CD14-positive monocyte (primary cell): ENCODE data around the gene TNFRSF4. TPM values are rescaled to one million over a fixed set of nuclear protein-coding genes. Genes with fewer than 3 reads are reported as not detected.

Experiments
- DNase-seq, 3 donors: peaks; one replicate each; pipeline ENCODE4 v3.0.0-alpha.2; 2011 to 2022
- H2AFZ ChIP-seq: 2 replicates; pipeline ENCODE4 v1.6.0; 2012; ENCODE audit warnings: mild to moderate bottlenecking, low read depth, low read length, inconsistent platforms; ENCODE audit not compliant: insufficient read depth, poor library complexity, severe bottlenecking
- H3K27ac ChIP-seq, 2 donors: 1 replicate in 1 of 2; 2 replicates in 1 of 2; pipeline ENCODE4 v1.5.1; 2012 to 2013; ENCODE audit warnings: low read length in 2 of 2, control low read depth in 1 of 2, inconsistent platforms in 1 of 2, low read depth in 1 of 2, mild to moderate bottlenecking in 1 of 2
- H3K27me3 ChIP-seq, 2 donors: one replicate each; pipeline versions ENCODE4 v1.6.0 to v1.6.1; 2011 to 2013; ENCODE audit warnings: low read length in 2 of 2; ENCODE audit not compliant: control insufficient read depth in 2 of 2, insufficient read depth in 2 of 2
- H3K36me3 ChIP-seq, 2 donors: replicated peaks in 1 of 2; 1 replicate in 1 of 2; 2 replicates in 1 of 2; pipeline versions ENCODE4 v1.5.1 to v1.6.1; 2012 to 2013; ENCODE audit warnings: low read length in 2 of 2, control low read depth in 1 of 2, inconsistent platforms in 1 of 2, mild to moderate bottlenecking in 1 of 2; ENCODE audit not compliant: insufficient read depth in 2 of 2, control insufficient read depth in 1 of 2
- H3K4me1 ChIP-seq, 2 donors: 1 replicate in 1 of 2; 2 replicates in 1 of 2; pipeline versions ENCODE4 v1.5.1 to v1.6.1; 2012 to 2013; ENCODE audit warnings: low read length in 2 of 2, control low read depth in 1 of 2, inconsistent platforms in 1 of 2, mild to moderate bottlenecking in 1 of 2, moderate library complexity in 1 of 2; ENCODE audit not compliant: insufficient read depth in 2 of 2, control insufficient read depth in 1 of 2
- H3K4me2 ChIP-seq: replicated peaks from 2 replicates; pipeline ENCODE3; 2012; ENCODE audit warnings: low read length, moderate library complexity, mild to moderate bottlenecking; ENCODE audit not compliant: poor library complexity, severe bottlenecking; ENCODE audit errors: extremely low read depth
- H3K4me3 ChIP-seq, 3 experiments: fragments of 200-600 bp in 1 of 3; sonication (generic) in 1 of 3; replicated peaks in 1 of 3; 1 replicate in 2 of 3; 2 replicates in 1 of 3; pipeline ENCODE4 v1.5.1; 2011 to 2013; ENCODE audit warnings: low read length in 3 of 3, mild to moderate bottlenecking in 3 of 3, control low read depth in 2 of 3, low read depth in 2 of 3, inconsistent platforms in 1 of 3, moderate library complexity in 1 of 3
- H3K79me2 ChIP-seq: 2 replicates; pipeline ENCODE4 v1.6.0; 2012; ENCODE audit warnings: mild to moderate bottlenecking, control low read depth, inconsistent platforms, low read length, moderate library complexity; ENCODE audit not compliant: insufficient read depth
- H3K9ac ChIP-seq: 2 replicates; pipeline ENCODE4 v1.6.0; 2017; ENCODE audit warnings: low read length, mild to moderate bottlenecking; ENCODE audit not compliant: insufficient read depth, poor library complexity, severe bottlenecking
- H3K9me3 ChIP-seq, 2 donors: replicated peaks in 1 of 2; 1 replicate in 1 of 2; 2 replicates in 1 of 2; pipeline versions ENCODE4 v1.5.1 to v1.6.1; 2012 to 2013; ENCODE audit warnings: low read length in 2 of 2, control low read depth in 1 of 2; ENCODE audit not compliant: control insufficient read depth in 1 of 2, insufficient read depth in 1 of 2
- H4K20me1 ChIP-seq: 2 replicates; pipeline ENCODE4 v1.6.0; 2012; ENCODE audit warnings: mild to moderate bottlenecking, low read length, control low read depth, moderate library complexity; ENCODE audit not compliant: insufficient read depth
- H3K27ac Mint-ChIP-seq, 7 donors: one replicate each; pipeline ENCODE4 v1.8.0; 2020; ENCODE audit warnings: mild to moderate bottlenecking in 7 of 7, mixed read lengths in 7 of 7, moderate library complexity in 6 of 7, inconsistent platforms in 2 of 7
- H3K27me3 Mint-ChIP-seq, 3 donors: one replicate each; pipeline ENCODE4 v1.8.0; 2021 to 2022; ENCODE audit warnings: low read depth in 3 of 3, mild to moderate bottlenecking in 3 of 3, mixed read lengths in 3 of 3, moderate library complexity in 3 of 3, inconsistent platforms in 1 of 3
- H3K36me3 Mint-ChIP-seq, 2 donors: one replicate each; pipeline ENCODE4 v1.8.0; 2020; ENCODE audit warnings: mixed read lengths in 2 of 2, inconsistent platforms in 1 of 2, mild to moderate bottlenecking in 1 of 2
- H3K4me1 Mint-ChIP-seq: one replicate; pipeline ENCODE4 v1.8.0; 2020; ENCODE audit warnings: mild to moderate bottlenecking, mixed read lengths
- H3K4me3 Mint-ChIP-seq, 2 donors: one replicate each; pipeline ENCODE4 v1.8.0; 2020; ENCODE audit warnings: mild to moderate bottlenecking in 2 of 2, mixed read lengths in 2 of 2, moderate library complexity in 1 of 2
- H3K9me3 Mint-ChIP-seq, 7 donors: one replicate each; pipeline ENCODE4 v1.8.0; 2020 to 2022; ENCODE audit warnings: mixed read lengths in 7 of 7, mild to moderate bottlenecking in 6 of 7, moderate library complexity in 6 of 7, inconsistent platforms in 2 of 7
- WGBS: methylation state at CpG from one replicate; pipeline ENCODE4 v1.1.5; 2013; ENCODE audit warnings: missing lambda C conversion rate; ENCODE audit not compliant: insufficient coverage; 5-methylcytosine and 5-hydroxymethylcytosine counted together
- intact Hi-C, 2 donors: fragments of 100-400 bp; cut with micrococcal nuclease; formaldehyde crosslinking; loops; one replicate each; pipeline versions ENCODE4 v1.15.0 to v1.15.1; 2023
- polyA plus RNA-seq, 3 donors: library from polyadenylated mRNA; depleted of rRNA in 1 of 3; unstranded in 2 of 3; stranded (reverse) in 1 of 3; fragments of 300-500 nt in 2 of 3; fragments of >200 nt in 1 of 3; fragmentation: Illumina TruSeq in 2 of 3; gene quantifications; 1 replicate in 2 of 3; 2 replicates in 1 of 3; pipeline ENCODE4 v1.2.3, GENCODE V29; 2012 to 2021
- TF ChIP-seq, protein P1 (sequence below): fragments of 200-600 bp; IDR thresholded peaks from one replicate; pipeline ENCODE4 v1.8.0; 2022; ENCODE audit warnings: antibody characterized with exemption, mild to moderate bottlenecking

The TNFRSF4 gene
- polyA plus RNA-seq, 3 donors = 0.05 TPM; not detected in 2

DNA sequence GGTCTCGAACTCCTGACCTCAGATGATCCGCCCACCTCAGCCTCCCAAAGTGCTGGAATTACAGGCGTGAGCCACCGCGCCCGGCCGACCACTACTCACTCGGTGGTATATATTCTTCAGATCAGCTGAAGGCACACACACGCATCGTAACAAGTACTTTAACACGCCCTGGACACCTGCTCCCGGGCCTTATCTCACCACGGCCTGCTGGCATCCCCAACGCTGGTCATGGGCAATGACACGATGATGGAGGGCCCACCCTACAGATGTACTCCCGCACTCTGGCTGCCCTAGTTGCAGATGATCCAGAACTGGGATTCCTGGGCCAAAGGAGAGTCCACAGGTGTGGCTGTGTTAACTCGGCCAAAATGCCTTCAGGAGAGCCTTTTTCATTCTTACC lies 48.1 kb upstream of the TNFRSF4 start:
- 97% methylated on average over 15 of the region's 17 CpGs for WGBS
- peaks cover 22% of the 10 kb centered on the region for H3K4me1 Mint-ChIP-seq
- TF ChIP-seq, protein P1, sequence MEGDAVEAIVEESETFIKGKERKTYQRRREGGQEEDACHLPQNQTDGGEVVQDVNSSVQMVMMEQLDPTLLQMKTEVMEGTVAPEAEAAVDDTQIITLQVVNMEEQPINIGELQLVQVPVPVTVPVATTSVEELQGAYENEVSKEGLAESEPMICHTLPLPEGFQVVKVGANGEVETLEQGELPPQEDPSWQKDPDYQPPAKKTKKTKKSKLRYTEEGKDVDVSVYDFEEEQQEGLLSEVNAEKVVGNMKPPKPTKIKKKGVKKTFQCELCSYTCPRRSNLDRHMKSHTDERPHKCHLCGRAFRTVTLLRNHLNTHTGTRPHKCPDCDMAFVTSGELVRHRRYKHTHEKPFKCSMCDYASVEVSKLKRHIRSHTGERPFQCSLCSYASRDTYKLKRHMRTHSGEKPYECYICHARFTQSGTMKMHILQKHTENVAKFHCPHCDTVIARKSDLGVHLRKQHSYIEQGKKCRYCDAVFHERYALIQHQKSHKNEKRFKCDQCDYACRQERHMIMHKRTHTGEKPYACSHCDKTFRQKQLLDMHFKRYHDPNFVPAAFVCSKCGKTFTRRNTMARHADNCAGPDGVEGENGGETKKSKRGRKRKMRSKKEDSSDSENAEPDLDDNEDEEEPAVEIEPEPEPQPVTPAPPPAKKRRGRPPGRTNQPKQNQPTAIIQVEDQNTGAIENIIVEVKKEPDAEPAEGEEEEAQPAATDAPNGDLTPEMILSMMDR = no peak
- intact Hi-C loops = no loop called here
- H2AFZ ChIP-seq = no peak overlapping the region
- peaks cover 61 to 87% of the 10 kb centered on the region in 2 donors for H3K36me3 ChIP-seq
- H3K4me3 Mint-ChIP-seq = no peak overlapping the region
- H3K9me3 Mint-ChIP-seq = peaks cover 0 to 2% (median 0%) of the 10 kb centered on the region in 7 donors
- peaks cover 89% of the 10 kb centered on the region for H4K20me1 ChIP-seq
- no peaks in the 10 kb centered on the region for H3K27me3 ChIP-seq
- no peak overlapping the region for H3K9ac ChIP-seq
- no peak for DNase-seq
- H3K36me3 Mint-ChIP-seq = peaks cover 57 to 82% of the 10 kb centered on the region in 2 donors
- H3K4me1 ChIP-seq = peaks cover 15 to 18% of the 10 kb centered on the region in 2 donors
- H3K79me2 ChIP-seq = peaks cover 28% of the 10 kb centered on the region
- H3K27ac ChIP-seq = no peak overlapping the region
- no peak overlapping the region for H3K4me3 ChIP-seq
- peaks cover 0 to 2% (median 0%) of the 10 kb centered on the region in 3 donors for H3K27me3 Mint-ChIP-seq
- H3K4me2 ChIP-seq = no peak overlapping the region
- no peak overlapping the region for H3K27ac Mint-ChIP-seq
- no peaks in the 10 kb centered on the region for H3K9me3 ChIP-seq

DNA sequence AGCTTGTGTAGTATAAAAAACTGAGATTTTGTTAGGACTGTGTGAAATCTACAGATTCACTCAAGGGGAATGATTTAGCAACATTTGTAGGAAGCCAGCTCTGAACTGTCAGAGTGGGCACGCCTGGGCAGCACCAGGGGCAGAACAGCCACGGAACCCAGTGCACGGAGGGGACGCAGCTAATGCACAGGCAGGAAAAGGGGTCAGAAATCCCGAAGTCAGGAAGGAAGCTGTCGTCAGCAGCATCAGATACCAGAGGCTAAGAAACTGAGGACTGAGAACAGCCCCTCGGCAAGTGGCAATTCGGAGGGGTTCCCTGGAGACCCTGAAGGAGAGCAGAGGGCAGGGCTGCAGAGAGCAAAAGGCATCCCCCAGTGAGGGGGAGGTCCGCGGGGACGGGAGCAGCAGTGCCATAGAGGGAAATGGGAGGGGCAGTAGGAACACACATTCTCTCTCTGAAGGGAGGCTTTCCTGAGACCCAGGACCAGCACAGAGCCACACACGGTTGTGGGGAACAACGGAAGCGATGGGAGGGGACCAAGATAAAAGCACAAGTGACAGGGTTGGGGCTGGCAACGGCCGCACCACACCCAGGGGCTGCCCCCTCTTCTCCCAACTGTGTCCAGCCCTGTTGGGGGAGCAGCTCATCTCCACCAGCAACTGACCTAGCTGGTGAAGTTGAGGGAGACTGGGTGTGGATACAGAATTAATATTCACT lies 47.0 kb upstream of the TNFRSF4 start:
- intact Hi-C loops = no loop called here
- Histone ChIP-seq H3K36me3 (peaks cover 62 to 91% of the 10 kb centered on the region in 2 donors), H4K20me1 (peaks cover 94% of the 10 kb centered on the region), H2AFZ (no peak overlapping the region), H3K4me3 (no peak overlapping the region), H3K9ac (no peak overlapping the region), H3K4me2 (peak overlapping the region; percentile 1), H3K27me3 (no peaks in the 10 kb centered on the region), H3K79me2 (peaks cover 25% of the 10 kb centered on the region), H3K27ac (peak overlapping the region; percentile 42 to 66), H3K9me3 (no peaks in the 10 kb centered on the region), H3K4me1 (peaks cover 15 to 18% of the 10 kb centered on the region in 2 donors)
- WGBS = 54% methylated on average over 12 of the region's 16 CpGs
- H3K4me1 Mint-ChIP-seq = peaks cover 22% of the 10 kb centered on the region
- no peak for DNase-seq
- H3K27ac Mint-ChIP-seq = peak overlapping the region; percentile 63 to 88 (median 83)
- H3K27me3 Mint-ChIP-seq = peaks cover 0 to 2% (median 0%) of the 10 kb centered on the region in 3 donors
- peaks cover 0 to 2% (median 0%) of the 10 kb centered on the region in 7 donors for H3K9me3 Mint-ChIP-seq
- TF ChIP-seq, protein P1 = no peak
- H3K36me3 Mint-ChIP-seq = peaks cover 62 to 86% of the 10 kb centered on the region in 2 donors
- peak overlapping the region in 1 of 2 donors; percentile 30 for H3K4me3 Mint-ChIP-seq
